Measurements from ENCODE around the gene RAC3.

The RAC3 gene

DNA sequence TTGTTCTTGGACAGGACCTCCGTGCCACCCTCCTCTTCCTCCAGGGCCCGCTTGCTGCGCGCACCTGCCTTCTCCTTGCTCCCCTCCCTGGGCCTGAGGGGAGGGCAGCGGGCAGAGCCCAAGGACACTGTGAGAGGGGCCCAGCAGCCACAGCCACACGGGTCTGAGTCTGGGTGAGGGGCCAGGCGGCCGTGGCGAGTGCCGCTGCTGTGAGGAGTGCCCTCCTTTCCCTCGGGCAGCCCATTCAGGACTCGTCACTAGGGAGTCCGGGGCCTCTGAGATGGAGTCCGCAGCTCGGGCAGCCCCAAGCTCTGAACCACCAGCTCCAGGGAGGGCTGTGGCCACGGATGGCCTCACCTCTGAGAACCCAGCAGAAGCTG, 28.5 kb downstream of the RAC3 start:
- no peak for DNase-seq (ENCODE audit: low read depth, low spot score)
- TF ChIP-seq ZNF274 (IDR thresholded peaks at IDR 0.05; ENCODE audit: low read depth, low read length) (no peak), SUZ12 (IDR thresholded peaks at IDR 0.05; ENCODE audit: extremely low read depth, insufficient read depth, insufficient read length) (no peak), YY1 (IDR thresholded peaks at IDR 0.05; ENCODE audit: insufficient read depth, insufficient read length) (no peak)
- Histone ChIP-seq H3K27me3 (ENCODE audit: insufficient read depth, insufficient read length) (no peaks in the 10 kb centered on the region), H3K9me3 (ENCODE audit: insufficient read depth, low read length) (no peaks in the 10 kb centered on the region), H3K9ac (ENCODE audit: insufficient read length, low read depth) (no peak overlapping the region), H3K36me3 (ENCODE audit: insufficient read depth, insufficient read length, low read length) (peaks cover 96% of the 10 kb centered on the region), H3K4me3 (ENCODE audit: insufficient read length, low read depth) (no peak overlapping the region), H3K4me1 (ENCODE audit: insufficient read depth, insufficient read length) (peaks cover 14% of the 10 kb centered on the region)

DNA sequence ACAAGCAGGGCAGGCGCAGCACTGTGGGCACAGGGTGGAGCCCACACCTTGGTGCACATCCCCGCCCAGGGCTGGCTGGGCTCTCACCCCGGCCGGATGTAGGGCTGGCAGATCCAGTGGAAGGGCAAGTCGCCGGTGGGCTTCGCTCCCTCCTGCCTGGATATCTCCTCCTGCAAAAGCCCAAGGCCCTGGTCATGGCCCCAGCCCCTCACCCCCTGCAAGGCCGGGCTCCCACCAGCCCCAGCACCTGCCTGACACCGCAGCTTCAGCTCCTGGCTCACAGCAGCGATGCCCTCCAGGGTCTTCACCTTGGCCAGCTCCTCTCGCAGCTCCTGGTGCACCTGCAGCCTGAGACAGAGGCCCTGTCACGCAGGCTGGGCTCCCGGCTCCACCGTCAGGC, 29.1 kb downstream of the RAC3 start:
- peaks cover 91% of the 10 kb centered on the region for H3K36me3 ChIP-seq (ENCODE audit: insufficient read depth, insufficient read length, low read length)
- no peaks in the 10 kb centered on the region for H3K27me3 ChIP-seq (ENCODE audit: insufficient read depth, insufficient read length)
- H3K9ac ChIP-seq (ENCODE audit: insufficient read length, low read depth) = no peak overlapping the region

DNA sequence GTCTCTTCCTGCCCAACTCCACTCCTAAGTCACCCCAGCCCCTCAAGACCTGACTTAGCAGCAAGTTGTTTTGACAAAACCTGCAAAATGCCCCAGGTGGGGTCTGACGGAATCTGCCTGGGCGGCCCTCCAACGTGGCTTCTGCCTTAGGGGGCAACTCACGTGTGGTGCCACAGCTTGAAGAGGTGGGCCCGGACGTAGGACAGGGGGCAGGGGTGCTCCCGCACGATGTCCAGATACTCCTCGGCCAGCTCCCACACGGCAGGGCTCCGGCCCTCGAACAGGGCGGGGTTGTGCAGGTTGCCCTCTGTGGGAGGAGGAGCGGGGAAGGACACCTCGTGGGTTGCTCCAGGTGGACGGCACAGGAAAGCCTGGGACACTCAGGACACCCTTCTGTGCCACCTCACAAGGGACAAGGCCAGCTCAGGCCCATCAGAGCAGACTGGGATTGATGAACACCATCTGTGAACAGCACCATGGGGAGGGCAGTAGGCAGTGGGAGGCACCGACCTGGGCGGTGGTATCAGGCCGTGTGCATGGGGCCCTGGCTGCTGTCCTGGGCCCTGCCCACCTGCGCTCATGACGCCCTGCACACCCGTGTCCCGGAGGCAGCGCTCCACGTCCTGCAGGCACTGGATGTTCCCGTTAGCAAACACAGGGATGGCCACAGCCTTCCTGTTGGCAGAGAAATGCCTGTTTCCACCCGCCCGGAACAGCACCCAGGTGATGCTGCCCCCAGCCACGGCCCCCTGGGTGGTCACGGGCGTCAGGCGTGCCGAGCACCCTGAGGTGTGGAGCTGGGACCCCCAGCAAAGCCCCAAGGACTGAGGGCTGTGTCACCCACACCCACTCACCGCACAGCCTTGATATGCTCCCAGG, 29.8 kb downstream of the RAC3 start:
- no peak overlapping the region for H3K4me3 ChIP-seq (ENCODE audit: insufficient read length, low read depth)
- peaks cover 9% of the 10 kb centered on the region for H3K4me1 ChIP-seq (ENCODE audit: insufficient read depth, insufficient read length)
- no peak overlapping the region for H3K9ac ChIP-seq (ENCODE audit: insufficient read length, low read depth)
- H3K27me3 ChIP-seq (ENCODE audit: insufficient read depth, insufficient read length) = no peaks in the 10 kb centered on the region
- H3K36me3 ChIP-seq (ENCODE audit: insufficient read depth, insufficient read length, low read length) = peaks cover 84% of the 10 kb centered on the region
- DNase-seq (ENCODE audit: low read depth, low spot score) = no peak
- no peaks in the 10 kb centered on the region for H3K9me3 ChIP-seq (ENCODE audit: insufficient read depth, low read length)
- TF ChIP-seq SUZ12 (IDR thresholded peaks at IDR 0.05; ENCODE audit: extremely low read depth, insufficient read depth, insufficient read length) (no peak), ZNF274 (IDR thresholded peaks at IDR 0.05; ENCODE audit: low read depth, low read length) (no peak), YY1 (IDR thresholded peaks at IDR 0.05; ENCODE audit: insufficient read depth, insufficient read length) (no peak)

More for the DNA sequence above, 29.1 kb downstream of the RAC3 start:
- Histone ChIP-seq H3K4me3 (ENCODE audit: insufficient read length, low read depth) (no peak overlapping the region), H3K4me1 (ENCODE audit: insufficient read depth, insufficient read length) (peaks cover 12% of the 10 kb centered on the region), H3K9me3 (ENCODE audit: insufficient read depth, low read length) (no peaks in the 10 kb centered on the region)
- DNase-seq (ENCODE audit: low read depth, low spot score) = no peak
- TF ChIP-seq SUZ12 (IDR thresholded peaks at IDR 0.05; ENCODE audit: extremely low read depth, insufficient read depth, insufficient read length) (no peak), ZNF274 (IDR thresholded peaks at IDR 0.05; ENCODE audit: low read depth, low read length) (no peak), YY1 (IDR thresholded peaks at IDR 0.05; ENCODE audit: insufficient read depth, insufficient read length) (no peak)

DNA sequence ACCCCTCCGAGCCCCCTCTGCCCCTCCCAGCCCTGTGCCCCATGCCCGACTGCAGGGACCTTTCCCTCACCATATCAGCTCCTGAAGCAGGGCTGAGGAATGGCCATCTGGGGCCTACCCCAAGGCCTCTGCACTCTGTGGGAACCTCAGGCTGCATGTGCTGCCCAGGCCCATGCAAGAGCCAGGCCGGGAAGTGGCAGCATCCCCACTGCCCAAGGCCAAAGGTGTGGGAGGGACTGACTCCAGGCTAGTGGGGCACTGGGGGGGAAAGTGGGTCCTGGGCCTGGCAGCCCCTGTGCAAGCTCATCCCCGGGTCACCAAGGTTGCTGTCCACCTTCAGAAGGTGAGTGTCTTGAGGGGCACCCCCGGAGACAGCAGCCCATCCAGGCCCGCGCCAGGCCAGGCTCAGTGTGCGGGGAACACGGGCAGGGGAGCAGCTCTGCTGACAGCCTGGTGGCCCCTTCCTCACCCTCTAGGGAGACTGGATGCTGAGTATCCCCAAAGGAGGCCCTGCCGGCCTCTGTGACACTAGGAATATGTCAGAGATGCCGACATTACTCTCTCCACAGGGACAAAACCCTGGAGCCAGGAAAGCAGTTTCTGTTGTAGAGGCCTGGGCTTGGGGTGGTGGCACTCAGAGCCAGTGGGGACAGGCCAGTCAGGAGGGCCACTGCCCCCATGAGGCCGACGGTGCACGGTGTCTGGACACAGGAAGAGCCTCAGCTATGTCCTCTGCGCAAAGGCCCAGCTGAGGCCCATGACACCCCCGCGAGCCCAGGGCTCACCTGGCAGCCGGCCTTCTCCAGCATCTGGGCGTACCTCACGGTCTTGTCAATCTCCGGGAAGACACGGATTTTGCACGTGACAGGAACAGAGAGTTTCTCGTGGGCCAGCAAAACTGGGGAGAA, 30.9 kb downstream of the RAC3 start:
- no peak for DNase-seq (ENCODE audit: low read depth, low spot score)
- no peak overlapping the region for H3K4me3 ChIP-seq (ENCODE audit: insufficient read length, low read depth)
- no peak overlapping the region for H3K9ac ChIP-seq (ENCODE audit: insufficient read length, low read depth)
- TF ChIP-seq YY1 (IDR thresholded peaks at IDR 0.05; ENCODE audit: insufficient read depth, insufficient read length) = no peak
- TF ChIP-seq SUZ12 (IDR thresholded peaks at IDR 0.05; ENCODE audit: extremely low read depth, insufficient read depth, insufficient read length) = no peak
- no peak for TF ChIP-seq ZNF274 (IDR thresholded peaks at IDR 0.05; ENCODE audit: low read depth, low read length)
- no peaks in the 10 kb centered on the region for H3K9me3 ChIP-seq (ENCODE audit: insufficient read depth, low read length)
- peaks cover 73% of the 10 kb centered on the region for H3K36me3 ChIP-seq (ENCODE audit: insufficient read depth, insufficient read length, low read length)
- no peaks in the 10 kb centered on the region for H3K27me3 ChIP-seq (ENCODE audit: insufficient read depth, insufficient read length)
- H3K4me1 ChIP-seq (ENCODE audit: insufficient read depth, insufficient read length) = peaks cover 9% of the 10 kb centered on the region

DNA sequence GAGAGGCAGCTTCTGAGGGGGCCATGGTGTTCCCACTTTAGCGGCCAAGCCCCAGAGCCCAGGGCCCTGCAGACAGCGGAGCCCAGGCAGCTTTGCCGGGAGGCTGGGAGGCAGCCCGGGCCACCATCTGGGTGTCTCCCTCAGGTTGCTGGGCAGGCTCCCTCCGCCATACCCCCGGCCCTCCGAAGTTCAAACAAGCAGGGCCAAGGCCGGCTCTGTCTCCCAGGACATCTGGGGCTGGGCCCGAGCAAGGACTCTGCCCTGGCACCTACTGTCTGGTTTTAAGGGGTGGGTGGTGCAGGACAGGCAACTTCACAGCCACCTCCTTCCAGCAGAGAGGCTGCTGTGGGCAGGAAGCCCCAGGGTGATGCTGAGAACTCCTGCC, 31.5 kb downstream of the RAC3 start:
- no peaks in the 10 kb centered on the region for H3K27me3 ChIP-seq (ENCODE audit: insufficient read depth, insufficient read length)
- no peak overlapping the region for H3K9ac ChIP-seq (ENCODE audit: insufficient read length, low read depth)
- no peak overlapping the region for H3K4me3 ChIP-seq (ENCODE audit: insufficient read length, low read depth)
- H3K9me3 ChIP-seq (ENCODE audit: insufficient read depth, low read length) = no peaks in the 10 kb centered on the region
- peaks cover 67% of the 10 kb centered on the region for H3K36me3 ChIP-seq (ENCODE audit: insufficient read depth, insufficient read length, low read length)
- TF ChIP-seq YY1 (IDR thresholded peaks at IDR 0.05; ENCODE audit: insufficient read depth, insufficient read length) = no peak
- no peak for TF ChIP-seq ZNF274 (IDR thresholded peaks at IDR 0.05; ENCODE audit: low read depth, low read length)
- no peak for TF ChIP-seq SUZ12 (IDR thresholded peaks at IDR 0.05; ENCODE audit: extremely low read depth, insufficient read depth, insufficient read length)
- peaks cover 9% of the 10 kb centered on the region for H3K4me1 ChIP-seq (ENCODE audit: insufficient read depth, insufficient read length)
- no peak for DNase-seq (ENCODE audit: low read depth, low spot score)

DNA sequence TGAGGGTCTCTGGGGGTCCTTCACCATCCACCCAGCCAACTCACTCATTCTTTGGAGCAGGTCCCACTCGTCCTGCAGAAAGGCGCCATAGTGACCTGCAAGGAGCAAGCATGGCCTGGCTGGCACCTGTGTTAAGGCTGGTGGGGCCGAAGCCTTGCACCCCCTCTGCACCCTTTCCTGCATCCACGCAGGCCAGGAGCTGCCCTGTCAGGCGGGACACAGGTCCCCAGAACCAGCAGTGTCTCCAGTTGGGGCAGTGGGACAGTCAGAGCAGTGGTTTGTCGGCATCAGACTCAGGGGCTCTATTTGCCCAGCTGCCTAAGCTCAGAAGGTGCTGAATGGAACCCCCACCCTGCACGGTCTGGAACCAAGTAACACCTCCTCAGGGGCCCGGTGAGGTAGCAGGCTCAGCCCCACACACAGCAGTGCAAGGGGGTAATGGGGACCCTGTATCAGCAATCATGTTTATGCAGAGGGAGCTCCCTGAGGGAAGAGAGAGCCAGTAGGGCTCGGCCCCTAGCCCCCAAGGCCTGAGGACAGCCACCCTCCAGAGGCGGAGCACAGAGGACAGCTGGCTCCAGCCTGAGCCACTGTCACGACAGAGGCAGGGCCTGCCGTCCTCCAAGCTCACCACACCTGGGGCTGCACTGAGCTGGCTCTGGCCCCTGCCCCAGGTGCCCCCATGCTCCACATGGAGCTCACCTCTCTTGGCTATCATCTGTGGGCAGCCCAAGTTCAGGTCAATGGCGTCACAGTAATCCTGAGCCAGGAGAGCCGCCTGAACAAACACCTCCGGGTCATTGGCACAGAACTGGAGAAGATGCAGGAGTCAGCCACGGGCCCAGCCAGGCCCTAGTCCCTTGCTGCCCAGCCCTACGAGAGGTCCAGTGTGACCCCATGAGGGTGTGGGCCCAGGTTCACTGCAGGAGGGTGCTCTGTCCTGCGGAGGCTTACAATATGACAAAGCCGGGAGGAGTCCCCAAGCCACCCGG, 32.2 kb downstream of the RAC3 start:
- H3K4me1 ChIP-seq (ENCODE audit: insufficient read depth, insufficient read length) = peaks cover 6% of the 10 kb centered on the region
- H3K9ac ChIP-seq (ENCODE audit: insufficient read length, low read depth) = no peak overlapping the region
- H3K4me3 ChIP-seq (ENCODE audit: insufficient read length, low read depth) = no peak overlapping the region

More for the DNA sequence above, 32.2 kb downstream of the RAC3 start:
- TF ChIP-seq SUZ12 (IDR thresholded peaks at IDR 0.05; ENCODE audit: extremely low read depth, insufficient read depth, insufficient read length) (no peak), ZNF274 (IDR thresholded peaks at IDR 0.05; ENCODE audit: low read depth, low read length) (no peak), YY1 (IDR thresholded peaks at IDR 0.05; ENCODE audit: insufficient read depth, insufficient read length) (no peak)
- no peaks in the 10 kb centered on the region for H3K27me3 ChIP-seq (ENCODE audit: insufficient read depth, insufficient read length)
- H3K36me3 ChIP-seq (ENCODE audit: insufficient read depth, insufficient read length, low read length) = peaks cover 60% of the 10 kb centered on the region
- no peak for DNase-seq (ENCODE audit: low read depth, low spot score)
- no peaks in the 10 kb centered on the region for H3K9me3 ChIP-seq (ENCODE audit: insufficient read depth, low read length)
